ENCODE measurements around the gene FCRL5. TPM values are rescaled to one million over a fixed set of nuclear protein-coding genes. Genes with fewer than 3 reads are reported as not detected.

Gene FCRL5
- 0.03 TPM in 1 of 5 replicates, not detected in the others for total RNA-seq (2022; extraction: Qiagen RNA extraction)

DNA sequence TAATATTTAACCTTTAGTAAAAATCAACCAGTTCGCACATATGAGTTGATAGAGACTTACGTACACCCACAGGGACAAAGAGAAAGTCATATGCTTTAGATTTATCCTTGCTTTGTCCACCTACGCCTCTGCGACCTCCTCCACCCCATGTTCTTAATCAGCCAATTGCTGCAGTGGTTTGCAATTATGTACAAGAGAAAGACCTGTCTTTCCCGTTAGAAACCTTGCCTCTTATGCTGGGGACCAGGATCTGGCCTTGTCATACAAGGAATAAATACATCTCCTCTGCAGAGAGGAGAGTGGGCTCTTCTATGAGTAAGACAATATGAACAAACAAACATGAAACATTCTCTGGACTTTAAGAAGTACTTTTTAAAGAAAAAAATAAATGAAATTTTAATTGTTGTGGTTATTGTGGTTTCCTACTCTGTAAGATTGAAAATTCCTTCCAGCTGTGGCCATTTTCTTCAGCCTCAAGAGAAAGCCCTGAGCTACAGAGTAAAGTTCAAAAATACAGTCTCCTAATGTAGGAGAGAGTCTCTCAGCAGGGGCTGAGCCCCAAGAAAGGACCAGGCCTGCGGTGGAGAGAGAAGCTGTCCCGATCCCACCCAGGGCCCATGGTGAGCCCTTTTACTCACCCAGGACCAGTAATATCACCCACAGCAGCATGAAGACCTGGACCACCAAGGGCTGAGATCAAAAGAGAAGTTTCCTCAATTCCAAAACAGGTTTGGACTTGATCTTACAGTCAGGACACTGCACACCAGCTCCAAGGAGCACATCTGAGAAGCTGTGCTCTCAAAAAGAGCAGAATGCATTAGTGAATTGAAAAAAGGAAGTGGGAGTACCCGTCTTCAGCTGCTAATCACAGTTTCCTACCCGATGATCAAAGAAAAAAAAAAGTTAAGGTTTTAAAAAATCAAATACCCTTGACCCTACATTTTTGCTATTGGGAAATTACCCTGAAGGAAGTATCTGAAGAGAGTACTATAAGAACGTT, at the start of gene FCRL5:
TSS of gene FCRL5 (minus strand) at position 822 of the 1,000 bp plus-strand sequence. CDS start at position 669, 153 bp downstream.

GRCh38 chr1:157597959-157598667, 45.8 kb upstream of the FCRL5 start, which contains the start of gene FCRL4:
FCRL4 (minus strand) TSS chr1:157598085; CDS start chr1:157597944, 141 bp downstream.

Other genes starting within 250 kb of the FCRL5 start
- not detected in 5 replicates for gene FCRL4, start 45.6 kb upstream of the FCRL5 start, total RNA-seq (2022; extraction: Qiagen RNA extraction)
- not detected in 5 replicates for gene FCRL3, start 148.3 kb upstream of the FCRL5 start, total RNA-seq (2022; extraction: Qiagen RNA extraction)
- not detected in 5 replicates for gene FCRL2, start 224.6 kb upstream of the FCRL5 start, total RNA-seq (2022; extraction: Qiagen RNA extraction)

Data from A549 treated with Hydrocortisone at 1 μM for 4 hours (cell line).